ENCODE results near the gene SSC5D. TPM values are rescaled to one million over a fixed set of nuclear protein-coding genes. Genes with fewer than 3 reads are reported as not detected.

The SSC5D gene
- total RNA-seq, 1 experiment from 2014 or later = 1.5 TPM

GRCh38 chr19:55482156-55482961 is 5.9 kb upstream of the SSC5D start:
- Histone ChIP-seq H3K9me3 (ENCODE audit: control insufficient read depth in 1 of 2, insufficient read depth in 1 of 2, low read depth in 1 of 2, low read length in 2 of 2) (no peaks in the 10 kb centered on the region), H3K4me2 (ENCODE audit: low read length) (no peak overlapping the region), H3K27ac (ENCODE audit: low read depth, low read length) (no peak overlapping the region), H3K9me2 (ENCODE audit: insufficient read depth) (no peaks in the 10 kb centered on the region), H3K9ac (ENCODE audit: low read length) (no peak overlapping the region), H4K20me1 (ENCODE audit: insufficient read depth) (no peaks in the 10 kb centered on the region), H2AFZ (ENCODE audit: low read depth, low read length, poor library complexity, severe bottlenecking) (no peak overlapping the region), H3K27me3 (ENCODE audit: insufficient read depth, low read length) (no peaks in the 10 kb centered on the region), H3K36me3 (ENCODE audit: control insufficient read depth in 1 of 2, insufficient read depth in 2 of 2, low read length in 2 of 2) (no peaks in the 10 kb centered on the region), H3K79me2 (ENCODE audit: insufficient read depth, low read length) (peaks cover 26% of the 10 kb centered on the region), H3K4me1 (ENCODE audit: control insufficient read depth in 1 of 2, insufficient read depth in 2 of 2, low read length in 2 of 2) (peaks cover 19 to 37% of the 10 kb centered on the region in 2 experiments), H3K4me3 (replicated peaks in 1 of 2; ENCODE audit: low read depth in 1 of 2, low read length in 2 of 2) (no peak overlapping the region)
- TF ChIP-seq, protein P1, sequence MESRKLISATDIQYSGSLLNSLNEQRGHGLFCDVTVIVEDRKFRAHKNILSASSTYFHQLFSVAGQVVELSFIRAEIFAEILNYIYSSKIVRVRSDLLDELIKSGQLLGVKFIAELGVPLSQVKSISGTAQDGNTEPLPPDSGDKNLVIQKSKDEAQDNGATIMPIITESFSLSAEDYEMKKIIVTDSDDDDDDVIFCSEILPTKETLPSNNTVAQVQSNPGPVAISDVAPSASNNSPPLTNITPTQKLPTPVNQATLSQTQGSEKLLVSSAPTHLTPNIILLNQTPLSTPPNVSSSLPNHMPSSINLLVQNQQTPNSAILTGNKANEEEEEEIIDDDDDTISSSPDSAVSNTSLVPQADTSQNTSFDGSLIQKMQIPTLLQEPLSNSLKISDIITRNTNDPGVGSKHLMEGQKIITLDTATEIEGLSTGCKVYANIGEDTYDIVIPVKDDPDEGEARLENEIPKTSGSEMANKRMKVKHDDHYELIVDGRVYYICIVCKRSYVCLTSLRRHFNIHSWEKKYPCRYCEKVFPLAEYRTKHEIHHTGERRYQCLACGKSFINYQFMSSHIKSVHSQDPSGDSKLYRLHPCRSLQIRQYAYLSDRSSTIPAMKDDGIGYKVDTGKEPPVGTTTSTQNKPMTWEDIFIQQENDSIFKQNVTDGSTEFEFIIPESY (IDR thresholded peaks at IDR 0.05; ENCODE audit: extremely low read depth, insufficient replicate concordance, low read length) = no peak
- TF ChIP-seq JUND (IDR thresholded peaks at IDR 0.05) (no peak), CEBPB (IDR thresholded peaks at IDR 0.05; ENCODE audit: low read depth) (no peak), EGR1 (IDR thresholded peaks at IDR 0.05; ENCODE audit: low read depth) (no peak), SRF (IDR thresholded peaks at IDR 0.05; ENCODE audit: low read depth) (no peak), POLR2A (IDR thresholded peaks at IDR 0.05; ENCODE audit: borderline replicate concordance, extremely low read depth, insufficient read depth, insufficient read length) (no peak), FOSL1 (IDR thresholded peaks at IDR 0.05; ENCODE audit: low read depth) (no peak), SP1 (IDR thresholded peaks at IDR 0.05; ENCODE audit: low read depth) (no peak), YY1 (IDR thresholded peaks at IDR 0.05; ENCODE audit: extremely low read depth, insufficient replicate concordance, low read depth, low read length) (no peak), ZNF274 (IDR thresholded peaks at IDR 0.05; ENCODE audit: low read depth, low read length) (no peak), EZH2phosphoT487 (IDR thresholded peaks at IDR 0.05; ENCODE audit: borderline replicate concordance) (no peak)
- TF ChIP-seq, protein P2, sequence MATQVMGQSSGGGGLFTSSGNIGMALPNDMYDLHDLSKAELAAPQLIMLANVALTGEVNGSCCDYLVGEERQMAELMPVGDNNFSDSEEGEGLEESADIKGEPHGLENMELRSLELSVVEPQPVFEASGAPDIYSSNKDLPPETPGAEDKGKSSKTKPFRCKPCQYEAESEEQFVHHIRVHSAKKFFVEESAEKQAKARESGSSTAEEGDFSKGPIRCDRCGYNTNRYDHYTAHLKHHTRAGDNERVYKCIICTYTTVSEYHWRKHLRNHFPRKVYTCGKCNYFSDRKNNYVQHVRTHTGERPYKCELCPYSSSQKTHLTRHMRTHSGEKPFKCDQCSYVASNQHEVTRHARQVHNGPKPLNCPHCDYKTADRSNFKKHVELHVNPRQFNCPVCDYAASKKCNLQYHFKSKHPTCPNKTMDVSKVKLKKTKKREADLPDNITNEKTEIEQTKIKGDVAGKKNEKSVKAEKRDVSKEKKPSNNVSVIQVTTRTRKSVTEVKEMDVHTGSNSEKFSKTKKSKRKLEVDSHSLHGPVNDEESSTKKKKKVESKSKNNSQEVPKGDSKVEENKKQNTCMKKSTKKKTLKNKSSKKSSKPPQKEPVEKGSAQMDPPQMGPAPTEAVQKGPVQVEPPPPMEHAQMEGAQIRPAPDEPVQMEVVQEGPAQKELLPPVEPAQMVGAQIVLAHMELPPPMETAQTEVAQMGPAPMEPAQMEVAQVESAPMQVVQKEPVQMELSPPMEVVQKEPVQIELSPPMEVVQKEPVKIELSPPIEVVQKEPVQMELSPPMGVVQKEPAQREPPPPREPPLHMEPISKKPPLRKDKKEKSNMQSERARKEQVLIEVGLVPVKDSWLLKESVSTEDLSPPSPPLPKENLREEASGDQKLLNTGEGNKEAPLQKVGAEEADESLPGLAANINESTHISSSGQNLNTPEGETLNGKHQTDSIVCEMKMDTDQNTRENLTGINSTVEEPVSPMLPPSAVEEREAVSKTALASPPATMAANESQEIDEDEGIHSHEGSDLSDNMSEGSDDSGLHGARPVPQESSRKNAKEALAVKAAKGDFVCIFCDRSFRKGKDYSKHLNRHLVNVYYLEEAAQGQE (IDR thresholded peaks at IDR 0.05; ENCODE audit: low read depth) = no peak
- TF ChIP-seq, protein P3, sequence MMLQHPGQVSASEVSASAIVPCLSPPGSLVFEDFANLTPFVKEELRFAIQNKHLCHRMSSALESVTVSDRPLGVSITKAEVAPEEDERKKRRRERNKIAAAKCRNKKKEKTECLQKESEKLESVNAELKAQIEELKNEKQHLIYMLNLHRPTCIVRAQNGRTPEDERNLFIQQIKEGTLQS (IDR thresholded peaks at IDR 0.05) = no peak
- intact Hi-C loops (cut with micrococcal nuclease) = no loop called here
- ChIA-PET RAD21 (ENCODE audit: low non-redundant PET in 1 of 2, low total read pairs in 2 of 2, uncharacterized antibody in 2 of 2, unreplicated experiment in 2 of 2) (no interaction called here), POLR2A (no interaction called here), CTCF (no interaction called here)
- DNase-seq (ENCODE audit: low read depth, low spot score) = no peak
- no peak for ATAC-seq
- no TSS peak for BruUV-seq (replicated peaks)
